ENCODE data around the gene DYRK1A. TPM values are rescaled to one million over a fixed set of nuclear protein-coding genes. Genes with fewer than 3 reads are reported as not detected.

DYRK1A gene
- total RNA-seq, 1 experiment from 2014 or later: 49.3 TPM

DNA sequence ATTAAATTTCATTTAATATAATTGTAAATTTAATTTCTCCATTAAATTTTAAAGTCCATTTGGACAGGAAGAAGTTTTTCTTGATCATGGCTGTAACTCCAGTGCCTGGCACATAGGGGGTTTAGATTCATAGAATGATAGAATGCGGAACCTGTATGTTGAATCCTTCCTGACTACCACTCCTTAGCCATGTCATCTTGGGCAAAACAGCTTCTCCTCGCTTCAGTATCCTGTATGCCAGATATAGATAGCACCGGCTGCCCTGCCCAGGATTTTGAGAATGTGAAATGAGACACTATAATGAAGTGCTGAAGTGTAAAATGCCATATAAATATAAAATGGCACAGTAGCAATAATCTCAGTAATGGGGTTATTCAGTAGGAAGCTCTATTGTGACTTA lies 6.4 kb downstream of the DYRK1A start:
- no peaks in the 10 kb centered on the region for H3K9me3 ChIP-seq (ENCODE audit: control insufficient read depth in 1 of 2, insufficient read depth in 1 of 2, low read depth in 1 of 2, low read length in 2 of 2)
- peaks cover 42 to 68% of the 10 kb centered on the region in 2 experiments for H3K4me1 ChIP-seq (ENCODE audit: control insufficient read depth in 1 of 2, insufficient read depth in 2 of 2, low read length in 2 of 2)
- H4K20me1 ChIP-seq (ENCODE audit: insufficient read depth): peaks cover 30% of the 10 kb centered on the region; the same call in 1 of the 2 replicates
- H3K4me2 ChIP-seq (ENCODE audit: low read length): peak overlapping the region; percentile 15; the same call in 1 of the 2 replicates
- no peak overlapping the region for H3K27ac ChIP-seq (ENCODE audit: low read depth, low read length)
- H3K36me3 ChIP-seq (ENCODE audit: control insufficient read depth in 1 of 2, insufficient read depth in 2 of 2, low read length in 2 of 2): no peaks in the 10 kb centered on the region
- H3K9ac ChIP-seq (ENCODE audit: low read length): no peak overlapping the region
- H3K9me2 ChIP-seq (ENCODE audit: insufficient read depth): no peaks in the 10 kb centered on the region; the same call in 1 of the 2 replicates
- intact Hi-C loops (cut with micrococcal nuclease): no loop called here
- CTCF ChIA-PET: no interaction called here
- RAD21 ChIA-PET (ENCODE audit: low non-redundant PET in 1 of 2, low total read pairs in 2 of 2, uncharacterized antibody in 2 of 2, unreplicated experiment in 2 of 2): interaction anchor here in 1 of 2 experiments (1.3 kb wide), 1 partner anchor 9 kb away, joined by 4 read pairs; no protein-coding TSS in a partner anchor
- TF ChIP-seq RAD21 (IDR thresholded peaks at IDR 0.05; ENCODE audit: low read depth) (no peak), POLR2AphosphoS5 (IDR thresholded peaks at IDR 0.05; ENCODE audit: low read depth, low read length) (no peak), POLR2A (IDR thresholded peaks at IDR 0.05; ENCODE audit: borderline replicate concordance, extremely low read depth, insufficient read depth, insufficient read length) (no peak), FOSL1 (IDR thresholded peaks at IDR 0.05; ENCODE audit: low read depth) (no peak), ZNF274 (IDR thresholded peaks at IDR 0.05; ENCODE audit: low read depth, low read length) (no peak), ELF1 (IDR thresholded peaks at IDR 0.05; ENCODE audit: borderline replicate concordance, low read depth) (no peak), SP1 (IDR thresholded peaks at IDR 0.05; ENCODE audit: low read depth) (no peak), CEBPB (IDR thresholded peaks at IDR 0.05; ENCODE audit: low read depth) (no peak), ZFX (IDR thresholded peaks at IDR 0.05) (no peak), TCF7L2 (IDR thresholded peaks at IDR 0.05; ENCODE audit: borderline replicate concordance, extremely low read depth, insufficient read depth, insufficient read length) (no peak), EGR1 (IDR thresholded peaks at IDR 0.05; ENCODE audit: low read depth) (no peak), SRF (IDR thresholded peaks at IDR 0.05; ENCODE audit: low read depth) (no peak), EZH2 (IDR thresholded peaks at IDR 0.05) (no peak), CBX3 (IDR thresholded peaks at IDR 0.05; ENCODE audit: low read depth) (no peak), SIN3A (IDR thresholded peaks at IDR 0.05; ENCODE audit: low read depth) (no peak)
- TF ChIP-seq, protein P1, sequence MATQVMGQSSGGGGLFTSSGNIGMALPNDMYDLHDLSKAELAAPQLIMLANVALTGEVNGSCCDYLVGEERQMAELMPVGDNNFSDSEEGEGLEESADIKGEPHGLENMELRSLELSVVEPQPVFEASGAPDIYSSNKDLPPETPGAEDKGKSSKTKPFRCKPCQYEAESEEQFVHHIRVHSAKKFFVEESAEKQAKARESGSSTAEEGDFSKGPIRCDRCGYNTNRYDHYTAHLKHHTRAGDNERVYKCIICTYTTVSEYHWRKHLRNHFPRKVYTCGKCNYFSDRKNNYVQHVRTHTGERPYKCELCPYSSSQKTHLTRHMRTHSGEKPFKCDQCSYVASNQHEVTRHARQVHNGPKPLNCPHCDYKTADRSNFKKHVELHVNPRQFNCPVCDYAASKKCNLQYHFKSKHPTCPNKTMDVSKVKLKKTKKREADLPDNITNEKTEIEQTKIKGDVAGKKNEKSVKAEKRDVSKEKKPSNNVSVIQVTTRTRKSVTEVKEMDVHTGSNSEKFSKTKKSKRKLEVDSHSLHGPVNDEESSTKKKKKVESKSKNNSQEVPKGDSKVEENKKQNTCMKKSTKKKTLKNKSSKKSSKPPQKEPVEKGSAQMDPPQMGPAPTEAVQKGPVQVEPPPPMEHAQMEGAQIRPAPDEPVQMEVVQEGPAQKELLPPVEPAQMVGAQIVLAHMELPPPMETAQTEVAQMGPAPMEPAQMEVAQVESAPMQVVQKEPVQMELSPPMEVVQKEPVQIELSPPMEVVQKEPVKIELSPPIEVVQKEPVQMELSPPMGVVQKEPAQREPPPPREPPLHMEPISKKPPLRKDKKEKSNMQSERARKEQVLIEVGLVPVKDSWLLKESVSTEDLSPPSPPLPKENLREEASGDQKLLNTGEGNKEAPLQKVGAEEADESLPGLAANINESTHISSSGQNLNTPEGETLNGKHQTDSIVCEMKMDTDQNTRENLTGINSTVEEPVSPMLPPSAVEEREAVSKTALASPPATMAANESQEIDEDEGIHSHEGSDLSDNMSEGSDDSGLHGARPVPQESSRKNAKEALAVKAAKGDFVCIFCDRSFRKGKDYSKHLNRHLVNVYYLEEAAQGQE (IDR thresholded peaks at IDR 0.05; ENCODE audit: low read depth): no peak
- TF ChIP-seq, protein P2, sequence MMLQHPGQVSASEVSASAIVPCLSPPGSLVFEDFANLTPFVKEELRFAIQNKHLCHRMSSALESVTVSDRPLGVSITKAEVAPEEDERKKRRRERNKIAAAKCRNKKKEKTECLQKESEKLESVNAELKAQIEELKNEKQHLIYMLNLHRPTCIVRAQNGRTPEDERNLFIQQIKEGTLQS (IDR thresholded peaks at IDR 0.05): no peak
- TF ChIP-seq, protein P3, sequence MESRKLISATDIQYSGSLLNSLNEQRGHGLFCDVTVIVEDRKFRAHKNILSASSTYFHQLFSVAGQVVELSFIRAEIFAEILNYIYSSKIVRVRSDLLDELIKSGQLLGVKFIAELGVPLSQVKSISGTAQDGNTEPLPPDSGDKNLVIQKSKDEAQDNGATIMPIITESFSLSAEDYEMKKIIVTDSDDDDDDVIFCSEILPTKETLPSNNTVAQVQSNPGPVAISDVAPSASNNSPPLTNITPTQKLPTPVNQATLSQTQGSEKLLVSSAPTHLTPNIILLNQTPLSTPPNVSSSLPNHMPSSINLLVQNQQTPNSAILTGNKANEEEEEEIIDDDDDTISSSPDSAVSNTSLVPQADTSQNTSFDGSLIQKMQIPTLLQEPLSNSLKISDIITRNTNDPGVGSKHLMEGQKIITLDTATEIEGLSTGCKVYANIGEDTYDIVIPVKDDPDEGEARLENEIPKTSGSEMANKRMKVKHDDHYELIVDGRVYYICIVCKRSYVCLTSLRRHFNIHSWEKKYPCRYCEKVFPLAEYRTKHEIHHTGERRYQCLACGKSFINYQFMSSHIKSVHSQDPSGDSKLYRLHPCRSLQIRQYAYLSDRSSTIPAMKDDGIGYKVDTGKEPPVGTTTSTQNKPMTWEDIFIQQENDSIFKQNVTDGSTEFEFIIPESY (IDR thresholded peaks at IDR 0.05; ENCODE audit: extremely low read depth, insufficient replicate concordance, low read length): no peak
- TF ChIP-seq, protein P4, sequence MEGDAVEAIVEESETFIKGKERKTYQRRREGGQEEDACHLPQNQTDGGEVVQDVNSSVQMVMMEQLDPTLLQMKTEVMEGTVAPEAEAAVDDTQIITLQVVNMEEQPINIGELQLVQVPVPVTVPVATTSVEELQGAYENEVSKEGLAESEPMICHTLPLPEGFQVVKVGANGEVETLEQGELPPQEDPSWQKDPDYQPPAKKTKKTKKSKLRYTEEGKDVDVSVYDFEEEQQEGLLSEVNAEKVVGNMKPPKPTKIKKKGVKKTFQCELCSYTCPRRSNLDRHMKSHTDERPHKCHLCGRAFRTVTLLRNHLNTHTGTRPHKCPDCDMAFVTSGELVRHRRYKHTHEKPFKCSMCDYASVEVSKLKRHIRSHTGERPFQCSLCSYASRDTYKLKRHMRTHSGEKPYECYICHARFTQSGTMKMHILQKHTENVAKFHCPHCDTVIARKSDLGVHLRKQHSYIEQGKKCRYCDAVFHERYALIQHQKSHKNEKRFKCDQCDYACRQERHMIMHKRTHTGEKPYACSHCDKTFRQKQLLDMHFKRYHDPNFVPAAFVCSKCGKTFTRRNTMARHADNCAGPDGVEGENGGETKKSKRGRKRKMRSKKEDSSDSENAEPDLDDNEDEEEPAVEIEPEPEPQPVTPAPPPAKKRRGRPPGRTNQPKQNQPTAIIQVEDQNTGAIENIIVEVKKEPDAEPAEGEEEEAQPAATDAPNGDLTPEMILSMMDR (IDR thresholded peaks at IDR 0.05 in 2 of 3, conservative IDR thresholded peaks at IDR 0.05 in 1 of 3; ENCODE audit: borderline replicate concordance in 1 of 3, insufficient read depth in 1 of 3, low read depth in 2 of 3, low read length in 2 of 3): no peak
- H2AFZ ChIP-seq (ENCODE audit: low read depth, low read length, poor library complexity, severe bottlenecking): no peak overlapping the region
- H3K27me3 ChIP-seq (ENCODE audit: insufficient read depth, low read length): no peaks in the 10 kb centered on the region
- POLR2A ChIA-PET: no interaction called here
- peaks cover 100% of the 10 kb centered on the region for H3K79me2 ChIP-seq (ENCODE audit: insufficient read depth, low read length)
- no peak overlapping the region for H3K4me3 ChIP-seq (replicated peaks in 1 of 2; ENCODE audit: low read depth in 1 of 2, low read length in 2 of 2)
- no TSS peak for BruUV-seq (replicated peaks)
- ATAC-seq: no peak
- no peak for DNase-seq (ENCODE audit: low read depth, low spot score)
